HEK293 (cell line): Measurements from ENCODE around the gene TSR1.

Experiments used
- CTCF ChIA-PET: fragments of 350-600 bp; formaldehyde crosslinking; extraction: SDS; loops from one replicate; lab custom pipeline; 2021; ENCODE audit warnings: antibody characterized with exemption; lab: Yijun Ruan, JAX
- POLR2A ChIA-PET: fragments of 300-600 bp; formaldehyde crosslinking; extraction: SDS; loops from one replicate; lab custom pipeline; 2020; ENCODE audit warnings: antibody characterized with exemption, inconsistent platforms; lab: Yijun Ruan, JAX
- H3K27ac ChIP-seq: fragments of 200-500 bp; sonication (Bioruptor generic); 2 replicates; pipeline ENCODE4 v1.5.1; 2014; ENCODE audit warnings: low read depth, low read length, control low read depth, inconsistent platforms; ENCODE audit errors: extremely low read depth
- H3K36me3 ChIP-seq, 2 experiments: fragments of 200-500 bp in 1 of 2; sonication (Bioruptor generic) in 1 of 2; 1 replicate in 1 of 2; 2 replicates in 1 of 2; pipeline ENCODE4 v1.5.1; 2014 to 2017; ENCODE audit warnings: inconsistent platforms in 2 of 2, low read length in 2 of 2; ENCODE audit not compliant: control insufficient read depth in 2 of 2, insufficient read depth in 1 of 2
- H3K4me1 ChIP-seq: fragments of 200-500 bp; sonication (Bioruptor generic); 2 replicates; pipeline ENCODE4 v1.5.1; 2014; ENCODE audit warnings: mild to moderate bottlenecking, low read length, inconsistent platforms; ENCODE audit not compliant: control insufficient read depth, insufficient read depth
- H3K4me3 ChIP-seq: 2 replicates; pipeline ENCODE4 v1.5.1; 2011; ENCODE audit warnings: low read depth, mild to moderate bottlenecking, control low read depth, low read length, moderate library complexity
- H3K9me3 ChIP-seq: fragments of 200-500 bp; sonication (Bioruptor generic); 2 replicates; pipeline ENCODE4 v1.5.1; 2014; ENCODE audit warnings: low read depth, low read length, inconsistent platforms; ENCODE audit not compliant: control insufficient read depth, insufficient read depth
- EGR2 ChIP-seq: fragments of 450-650 bp; formaldehyde crosslinking; IDR thresholded peaks from 2 replicates; pipeline ENCODE4 v1.5.1; 2016; ENCODE audit warnings: low read depth, missing biosample characterization, missing genetic modification characterization
- GLIS2 ChIP-seq: fragments of 450-650 bp; formaldehyde crosslinking; IDR thresholded peaks from 2 replicates; pipeline ENCODE4 v1.5.1; 2016; ENCODE audit warnings: missing biosample characterization, missing genetic modification characterization
- HIC1 ChIP-seq: fragments of 450-650 bp; formaldehyde crosslinking; IDR thresholded peaks from 2 replicates; pipeline ENCODE4 v1.5.1; 2016; ENCODE audit warnings: missing biosample characterization, missing genetic modification characterization
- IKZF3 ChIP-seq: fragments of 450-650 bp; IDR thresholded peaks from 2 replicates; pipeline ENCODE4 v1.5.0; 2018; ENCODE audit warnings: missing biosample characterization, mild to moderate bottlenecking, missing genetic modification characterization, moderate library complexity
- KLF1 ChIP-seq: fragments of 450-650 bp; formaldehyde crosslinking; IDR thresholded peaks from 2 replicates; pipeline ENCODE4 v1.5.1; 2016; ENCODE audit warnings: missing biosample characterization, missing genetic modification characterization
- KLF10 ChIP-seq: fragments of 450-650 bp; IDR thresholded peaks from 2 replicates; pipeline ENCODE4 v1.5.1; 2018; ENCODE audit warnings: missing biosample characterization, mild to moderate bottlenecking, missing genetic modification characterization
- KLF16 ChIP-seq: fragments of 450-650 bp; formaldehyde crosslinking; IDR thresholded peaks from 2 replicates; pipeline ENCODE4 v1.5.1; 2017; ENCODE audit warnings: missing biosample characterization, missing genetic modification characterization
- KLF9 ChIP-seq: fragments of 450-650 bp; formaldehyde crosslinking; IDR thresholded peaks from 2 replicates; pipeline ENCODE4 v1.5.1; 2016; ENCODE audit warnings: missing biosample characterization, missing genetic modification characterization, low read depth
- MYNN ChIP-seq: fragments of 450-650 bp; formaldehyde crosslinking; IDR thresholded peaks from 2 replicates; pipeline ENCODE4 v1.5.1; 2016; ENCODE audit warnings: missing biosample characterization, missing genetic modification characterization, borderline replicate concordance
- PRDM10 ChIP-seq: fragments of 450-650 bp; formaldehyde crosslinking; IDR thresholded peaks from 2 replicates; pipeline ENCODE4 v1.5.1; 2016; ENCODE audit warnings: missing biosample characterization, missing genetic modification characterization
- SP3 ChIP-seq: fragments of 450-650 bp; formaldehyde crosslinking; IDR thresholded peaks from 2 replicates; pipeline ENCODE4 v1.5.1; 2016; ENCODE audit warnings: missing biosample characterization, missing genetic modification characterization
- ZBTB20 ChIP-seq: fragments of 450-650 bp; formaldehyde crosslinking; IDR thresholded peaks from 2 replicates; pipeline ENCODE4 v1.5.1; 2016; ENCODE audit warnings: missing biosample characterization, missing genetic modification characterization
- ZBTB26 ChIP-seq: fragments of 450-650 bp; formaldehyde crosslinking; optimal IDR thresholded peaks from 2 replicates; pipeline ENCODE3; 2016; ENCODE audit warnings: missing biosample characterization, mild to moderate bottlenecking, missing genetic modification characterization
- ZBTB48 ChIP-seq: fragments of 450-650 bp; formaldehyde crosslinking; IDR thresholded peaks from 2 replicates; pipeline ENCODE4 v1.5.1; 2016; ENCODE audit warnings: missing biosample characterization, missing genetic modification characterization
- ZBTB8A ChIP-seq: fragments of 450-650 bp; formaldehyde crosslinking; IDR thresholded peaks from 2 replicates; pipeline ENCODE4 v1.5.1; 2016; ENCODE audit warnings: missing biosample characterization, missing genetic modification characterization
- ZEB2 ChIP-seq: fragments of 450-650 bp; formaldehyde crosslinking; IDR thresholded peaks from 2 replicates; pipeline ENCODE4 v1.5.1; 2016; ENCODE audit warnings: missing biosample characterization, missing genetic modification characterization
- ZFHX2 ChIP-seq: fragments of 450-650 bp; formaldehyde crosslinking; conservative IDR thresholded peaks from 2 replicates; pipeline ENCODE4 v1.5.1; 2016; ENCODE audit warnings: missing biosample characterization, missing genetic modification characterization
- ZNF114 ChIP-seq: fragments of 450-650 bp; formaldehyde crosslinking; IDR thresholded peaks from 2 replicates; pipeline ENCODE4 v1.5.0; 2017; ENCODE audit warnings: missing biosample characterization, missing genetic modification characterization
- ZNF138 ChIP-seq: fragments of 450-650 bp; formaldehyde crosslinking; IDR thresholded peaks from 2 replicates; pipeline ENCODE4 v1.5.1; 2016; ENCODE audit warnings: missing biosample characterization, missing genetic modification characterization, borderline replicate concordance
- ZNF335 ChIP-seq: fragments of 450-650 bp; formaldehyde crosslinking; conservative IDR thresholded peaks from 2 replicates; pipeline ENCODE4 v1.5.1; 2016; ENCODE audit warnings: missing biosample characterization, missing genetic modification characterization
- ZNF423 ChIP-seq: fragments of 450-650 bp; formaldehyde crosslinking; IDR thresholded peaks from 2 replicates; pipeline ENCODE4 v1.5.1; 2016; ENCODE audit warnings: missing biosample characterization, missing genetic modification characterization
- ZNF449 ChIP-seq: fragments of 450-650 bp; formaldehyde crosslinking; IDR thresholded peaks from 2 replicates; pipeline ENCODE4 v1.5.1; 2017; ENCODE audit warnings: missing biosample characterization, mild to moderate bottlenecking, missing genetic modification characterization, moderate library complexity
- ZNF48 ChIP-seq: fragments of 450-650 bp; formaldehyde crosslinking; IDR thresholded peaks from 2 replicates; pipeline ENCODE4 v1.5.1; 2016; ENCODE audit warnings: missing biosample characterization, missing genetic modification characterization
- ZNF555 ChIP-seq: fragments of 450-650 bp; formaldehyde crosslinking; conservative IDR thresholded peaks from 2 replicates; pipeline ENCODE4 v1.5.1; 2017; ENCODE audit warnings: missing biosample characterization, mild to moderate bottlenecking, missing genetic modification characterization, inconsistent platforms
- ZNF561 ChIP-seq: fragments of 450-650 bp; IDR thresholded peaks from 2 replicates; pipeline ENCODE4 v1.5.1; 2018; ENCODE audit warnings: missing biosample characterization, missing genetic modification characterization, borderline replicate concordance
- ZNF610 ChIP-seq: fragments of 450-650 bp; formaldehyde crosslinking; IDR thresholded peaks from 2 replicates; pipeline ENCODE4 v1.5.1; 2016; ENCODE audit warnings: missing biosample characterization, missing genetic modification characterization, borderline replicate concordance
- ZSCAN4 ChIP-seq: fragments of 450-650 bp; formaldehyde crosslinking; IDR thresholded peaks from 2 replicates; pipeline ENCODE4 v1.5.1; 2017; ENCODE audit warnings: missing biosample characterization, missing genetic modification characterization

TSR1 gene

GRCh38 chr17:2337544-2338314 lies 1.5 kb upstream of the TSR1 start:
- Histone ChIP-seq H3K4me1 (peaks cover 14% of the 10 kb centered on the region), H3K36me3 (peaks cover 27 to 35% of the 10 kb centered on the region in 2 experiments), H3K27ac (peak overlapping the region; percentile 87), H3K4me3 (peak overlapping the region; percentile 56), H3K9me3 (no peaks in the 10 kb centered on the region)
- POLR2A ChIA-PET = interaction anchor here (0.6 to 4.0 kb wide), 10 partner anchors 9 to 292 kb away, joined by 3 to 49 read pairs (median 6); partner anchors contain the start of genes SMG6 and SRR
- CTCF ChIA-PET = interaction anchor here (0.6 to 10.9 kb wide), 6 partner anchors 12 to 284 kb away, joined by 3 to 110 read pairs (median 4); no protein-coding TSS in a partner anchor
- TF ChIP-seq KLF16 = peak; percentile 54; the same call in 1 of the 2 replicates
- peak; percentile 23; the same call in 1 of the 2 replicates for TF ChIP-seq IKZF3 (tag by site-specific recombination)
- TF ChIP-seq KLF10 (tag by site-specific recombination) = 0 out of 2 replicates have a peak, but pooled peaks have one; percentile 41
- TF ChIP-seq ZNF449 = no peak
- TF ChIP-seq ZNF555 (tag by site-specific recombination) = no peak
- no peak for TF ChIP-seq ZNF114 (tag by site-specific recombination)
- peak; percentile 23; the same call in 1 of the 2 replicates for TF ChIP-seq ZBTB20 (tag by site-specific recombination)
- peak; percentile 96 for TF ChIP-seq KLF9
- TF ChIP-seq ZBTB48 = peak; percentile 71
- TF ChIP-seq ZSCAN4 (tag by site-specific recombination) = no peak
- TF ChIP-seq ZNF138 = no peak
- TF ChIP-seq ZBTB8A = peak; percentile 53
- peak; percentile 70 for TF ChIP-seq ZNF335 (tag by site-specific recombination)
- TF ChIP-seq PRDM10 = peak; percentile 99
- TF ChIP-seq HIC1 (tag by site-specific recombination) = peak; percentile 85
- peak; percentile 54 for TF ChIP-seq ZBTB26
- TF ChIP-seq ZNF610 = no peak
- TF ChIP-seq ZFHX2 (tag by site-specific recombination) = peak; percentile 92
- no peak for TF ChIP-seq ZNF48 (tag by site-specific recombination)
- TF ChIP-seq SP3 (tag by site-specific recombination) = peak; percentile 54
- no peak for TF ChIP-seq MYNN
- TF ChIP-seq KLF1 (tag by site-specific recombination) = 0 out of 2 replicates have a peak, but pooled peaks have one; percentile 23
- peak; percentile 82 for TF ChIP-seq EGR2
- TF ChIP-seq ZNF423 (tag by site-specific recombination) = 0 out of 2 replicates have a peak, but pooled peaks have one; percentile 35
- peak; percentile 64 for TF ChIP-seq ZEB2 (tag by site-specific recombination)
- TF ChIP-seq GLIS2 = peak; percentile 58
- TF ChIP-seq ZNF561 (tag by site-specific recombination) = peak; percentile 63; the same call in 1 of the 2 replicates
